Activated B cell treated with CpG ODN at 0.5 μM for 24 hours (primary cell): ENCODE data around the gene UTS2B. TPM values are rescaled to one million over a fixed set of nuclear protein-coding genes. Genes with fewer than 3 reads are reported as not detected.

Experiments used
- ATAC-seq: fragments of 200-7000 bp; cut with Tn5 transposase; one replicate; pipeline ENCODE4 v1.10.0; 2021; ENCODE audit warnings: low read depth, mild to moderate bottlenecking, moderate library complexity
- CTCF ChIA-PET: fragments of 350-600 bp; sonication (Branson Sonifier 250); formaldehyde crosslinking; loops from one replicate; lab custom pipeline; 2021; ENCODE audit warnings: antibody characterized with exemption; lab: Charles Lee
- POLR2A ChIA-PET: fragments of 350-600 bp; sonication (Branson Sonifier 250); formaldehyde crosslinking; loops from one replicate; lab custom pipeline; 2021; ENCODE audit warnings: antibody characterized with exemption; lab: Charles Lee
- DNase-seq: peaks from one replicate; pipeline ENCODE4 v3.0.0; 2022
- H3K27ac Mint-ChIP-seq: one replicate; pipeline ENCODE4 v1.8.0; 2020; ENCODE audit warnings: mixed read lengths
- H3K27me3 Mint-ChIP-seq: one replicate; pipeline ENCODE4 v1.8.0; 2021; ENCODE audit warnings: mixed read lengths
- H3K36me3 Mint-ChIP-seq: one replicate; pipeline ENCODE4 v1.8.0; 2021; ENCODE audit warnings: low read depth, mixed read lengths
- H3K4me1 Mint-ChIP-seq: one replicate; pipeline ENCODE4 v1.8.0; 2021; ENCODE audit warnings: mixed read lengths
- H3K4me3 Mint-ChIP-seq: one replicate; pipeline ENCODE4 v1.8.0; 2020; ENCODE audit warnings: mild to moderate bottlenecking, mixed read lengths
- H3K9me3 Mint-ChIP-seq: one replicate; pipeline ENCODE4 v1.8.0; 2020; ENCODE audit warnings: mixed read lengths
- CTCF ChIP-seq: fragments of 200-600 bp; IDR thresholded peaks from one replicate; pipeline ENCODE4 v1.8.0; 2022; ENCODE audit warnings: antibody characterized with exemption, mild to moderate bottlenecking
- intact Hi-C: fragments of 100-400 bp; cut with micrococcal nuclease; formaldehyde crosslinking; loops from one replicate; pipeline ENCODE4 v1.15.1; 2024
- total RNA-seq: library from RNA; stranded (reverse); gene quantifications from 2 replicates; pipeline ENCODE4 v1.2.3, GENCODE V29; 2022

The UTS2B gene
- total RNA-seq, 1 donor from 2014 or later, result 2.1 TPM

- Mint-ChIP-seq H3K4me3 (no peak overlapping the region), H3K9me3 (no peaks in the 10 kb centered on the region), H3K4me1 (no peaks in the 10 kb centered on the region), H3K36me3 (no peaks in the 10 kb centered on the region), H3K27me3 (no peaks in the 10 kb centered on the region), H3K27ac (no peak overlapping the region)
- DNase-seq (no peak), ATAC-seq (no peak)
- POLR2A ChIA-PET, result interaction anchor here (0.6 to 1.1 kb wide), 2 partner anchors 15 to 16 kb away, joined by 3 read pairs; partner anchors contain the start of gene CCDC50
- TF ChIP-seq CTCF, result no peak
- CTCF ChIA-PET, result interaction anchor here (1.0 kb wide), 1 partner anchor 9 kb away, joined by 3 read pairs; no protein-coding TSS in a partner anchor
- intact Hi-C loops, result no loop called here
These were observed 17.0 kb downstream of the UTS2B start for GRCh38 chr3:191313296-191313695.

- ATAC-seq, result no peak
- no peak for DNase-seq
- no peaks in the 10 kb centered on the region for H3K36me3 Mint-ChIP-seq
- ChIA-PET CTCF (no interaction called here), POLR2A (no interaction called here)
- TF ChIP-seq CTCF, result no peak
- H3K27me3 Mint-ChIP-seq, result no peaks in the 10 kb centered on the region
- H3K4me1 Mint-ChIP-seq, result peaks cover 14% of the 10 kb centered on the region
- H3K9me3 Mint-ChIP-seq, result no peaks in the 10 kb centered on the region
- no peak overlapping the region for H3K4me3 Mint-ChIP-seq
- no peak overlapping the region for H3K27ac Mint-ChIP-seq
- intact Hi-C loops, result no loop called here
These were observed 23.0 kb downstream of the UTS2B start for GRCh38 chr3:191307341-191307740.

GRCh38 chr3:191306428-191306827, 23.9 kb downstream of the UTS2B start:
- Mint-ChIP-seq H3K4me3 (no peak overlapping the region), H3K27ac (no peak overlapping the region), H3K4me1 (peaks cover 22% of the 10 kb centered on the region), H3K36me3 (no peaks in the 10 kb centered on the region), H3K9me3 (no peaks in the 10 kb centered on the region), H3K27me3 (no peaks in the 10 kb centered on the region)
- CTCF ChIA-PET, result no interaction called here
- POLR2A ChIA-PET, result no interaction called here
- intact Hi-C loops, result no loop called here
- DNase-seq (no peak), ATAC-seq (no peak)
- TF ChIP-seq CTCF, result no peak

- Mint-ChIP-seq H3K27ac (no peak overlapping the region), H3K4me3 (no peak overlapping the region), H3K27me3 (no peaks in the 10 kb centered on the region), H3K4me1 (peaks cover 36% of the 10 kb centered on the region), H3K36me3 (peaks cover 2% of the 10 kb centered on the region), H3K9me3 (peaks cover 5% of the 10 kb centered on the region)
- DNase-seq, result no peak
- no peak for ATAC-seq
- TF ChIP-seq CTCF, result no peak
- CTCF ChIA-PET, result interaction anchor here (1.2 kb wide), 1 partner anchor 60 kb away, joined by 3 read pairs; no protein-coding TSS in a partner anchor
- intact Hi-C loops, result no loop called here
- POLR2A ChIA-PET, result interaction anchor here (2.2 kb wide), 1 partner anchor 26 kb away, joined by 6 read pairs; the partner anchor contains the start of gene CCDC50
These were observed 26.7 kb downstream of the UTS2B start for GRCh38 chr3:191303596-191303995.

GRCh38 chr3:191302451-191302850, 27.9 kb downstream of the UTS2B start:
- peaks cover 33% of the 10 kb centered on the region for H3K4me1 Mint-ChIP-seq
- H3K4me3 Mint-ChIP-seq, result no peak overlapping the region
- no peaks in the 10 kb centered on the region for H3K27me3 Mint-ChIP-seq
- H3K27ac Mint-ChIP-seq, result peak overlapping the region; percentile 97
- intact Hi-C loops, result no loop called here
- no peak for TF ChIP-seq CTCF
- H3K36me3 Mint-ChIP-seq, result peaks cover 2% of the 10 kb centered on the region
- ChIA-PET CTCF (no interaction called here), POLR2A (interaction anchor here (1.1 to 2.0 kb wide), 2 partner anchors 27 to 58 kb away, joined by 3 to 8 read pairs; partner anchors contain the start of gene CCDC50)
- DNase-seq, result no peak
- ATAC-seq, result no peak
- H3K9me3 Mint-ChIP-seq, result peaks cover 5% of the 10 kb centered on the region
